Hepatocyte (in vitro differentiated cells): Measurements from ENCODE around the gene SV2C. TPM values are rescaled to one million over a fixed set of nuclear protein-coding genes. Genes with fewer than 3 reads are reported as not detected.

Experiments
- DNase-seq: peaks from one replicate; pipeline ENCODE4 v3.0.0-alpha.2; 2016; ENCODE audit warnings: low spot score
- H2AFZ ChIP-seq: fragments of 200-600 bp; sonication (generic); 2 replicates; pipeline ENCODE4 v1.6.0; 2016; ENCODE audit warnings: antibody characterized with exemption, mild to moderate bottlenecking
- H3K27ac ChIP-seq: fragments of 200-600 bp; sonication (generic); 2 replicates; pipeline ENCODE4 v1.5.1; 2016; ENCODE audit warnings: mild to moderate bottlenecking
- H3K27me3 ChIP-seq: fragments of 200-600 bp; sonication (generic); 2 replicates; pipeline ENCODE4 v1.6.1; 2016
- H3K36me3 ChIP-seq: fragments of 200-600 bp; sonication (generic); replicated peaks from 2 replicates; pipeline ENCODE4 v1.5.1; 2016; ENCODE audit warnings: low read depth; ENCODE audit not compliant: insufficient read depth
- H3K4me1 ChIP-seq: fragments of 200-600 bp; sonication (generic); 2 replicates; pipeline ENCODE4 v1.5.1; 2016; ENCODE audit warnings: mild to moderate bottlenecking, moderate library complexity; ENCODE audit not compliant: insufficient read depth
- H3K4me2 ChIP-seq: fragments of 200-600 bp; sonication (generic); 2 replicates; pipeline ENCODE4 v1.6.0; 2016
- H3K4me3 ChIP-seq: fragments of 200-600 bp; sonication (generic); 2 replicates; pipeline ENCODE4 v1.5.1; 2016; ENCODE audit warnings: mild to moderate bottlenecking
- H3K79me2 ChIP-seq: fragments of 200-600 bp; sonication (generic); 2 replicates; pipeline ENCODE4 v1.6.0; 2017; ENCODE audit warnings: mild to moderate bottlenecking
- H3K9me2 ChIP-seq: fragments of 200-600 bp; sonication (generic); replicated peaks from 2 replicates; pipeline ENCODE4 v1.6.0; 2017; ENCODE audit warnings: mild to moderate bottlenecking; ENCODE audit not compliant: insufficient read depth
- H3K9me3 ChIP-seq: fragments of 200-600 bp; sonication (generic); 2 replicates; pipeline ENCODE4 v1.5.1; 2016; ENCODE audit warnings: low read depth, mild to moderate bottlenecking
- H4K20me1 ChIP-seq: fragments of 200-600 bp; sonication (generic); 2 replicates; pipeline ENCODE4 v1.6.0; 2016; ENCODE audit warnings: mild to moderate bottlenecking; ENCODE audit not compliant: insufficient read depth, poor library complexity, severe bottlenecking
- EZH2 ChIP-seq: fragments of 200-600 bp; sonication (generic); IDR thresholded peaks from 2 replicates; pipeline ENCODE4 v1.6.1; 2016; ENCODE audit warnings: antibody characterized with exemption, mild to moderate bottlenecking, borderline replicate concordance
- EZH2phosphoT487 ChIP-seq: fragments of 200-600 bp; sonication (generic); IDR thresholded peaks from one replicate; pipeline ENCODE4 v1.6.1; 2018; ENCODE audit warnings: antibody characterized with exemption, mild to moderate bottlenecking, low read depth, moderate library complexity; ENCODE audit not compliant: unreplicated experiment, severe bottlenecking
- WGBS: methylation state at CpG from one replicate; pipeline ENCODE4 v1.1.6; 2016; ENCODE audit warnings: low lambda C conversion rate; ENCODE audit errors: missing lambda C conversion rate; 5-methylcytosine and 5-hydroxymethylcytosine counted together
- polyA plus RNA-seq: library from polyadenylated mRNA; unstranded; fragments of >200 nt; fragmentation: Nextera tagmentation; extraction: Ambion mirVana; gene quantifications from 2 replicates; pipeline ENCODE4 v1.2.1, GENCODE V29; 2016
- total RNA-seq: library from RNA; depleted of rRNA; stranded (reverse); fragments of >200 nt; gene quantifications from 2 replicates; pipeline ENCODE4 v1.2.3, GENCODE V29; 2014
- TF ChIP-seq, protein P1 (sequence below): fragments of 200-600 bp; sonication (generic); IDR thresholded peaks from 2 replicates; pipeline ENCODE4 v1.5.1; 2016; ENCODE audit warnings: antibody characterized with exemption, mild to moderate bottlenecking; ENCODE audit not compliant: poor library complexity

Gene SV2C
- total and polyA plus RNA-seq, 2 experiments from 2014 or later, result under 0.01 to 0.05 TPM

DNA sequence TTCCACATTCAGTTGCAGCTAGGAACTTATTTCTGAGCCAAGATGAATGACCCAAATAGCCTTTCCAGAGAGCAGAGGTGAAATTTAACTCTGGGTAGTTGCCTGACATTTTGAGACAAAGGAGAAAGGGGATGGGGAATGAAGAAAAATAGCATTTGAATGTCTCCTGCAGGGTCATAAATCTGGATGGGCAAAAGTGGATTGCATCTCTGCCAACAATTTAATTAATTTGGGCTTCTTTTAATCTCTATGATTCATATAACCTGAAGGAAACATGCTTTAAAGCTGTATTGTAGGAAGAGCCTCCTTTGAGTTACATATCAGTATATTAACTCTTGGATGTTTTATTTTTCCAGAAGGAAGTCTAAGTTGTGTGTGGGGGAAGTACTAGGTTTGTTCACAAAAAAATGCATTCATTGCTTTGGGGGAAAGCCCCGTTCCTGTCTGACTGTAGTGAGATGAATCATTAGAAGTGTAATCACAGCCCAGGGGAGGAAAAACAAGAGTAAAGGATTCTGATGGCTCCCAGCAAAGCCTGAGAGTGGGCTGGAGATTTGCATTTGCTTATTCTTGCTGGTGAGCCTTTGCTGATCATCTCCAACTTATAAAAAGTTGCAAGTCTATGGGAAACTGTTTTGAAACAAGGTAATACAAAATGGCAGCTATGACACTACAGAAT is 186.9 kb downstream of the SV2C start:
- no peaks in the 10 kb centered on the region for H3K9me3 ChIP-seq
- H3K27me3 ChIP-seq, result no peaks in the 10 kb centered on the region
- no peaks in the 10 kb centered on the region for H3K79me2 ChIP-seq
- H3K9me2 ChIP-seq, result no peaks in the 10 kb centered on the region
- H2AFZ ChIP-seq, result no peak overlapping the region
- no peak overlapping the region for H3K27ac ChIP-seq
- H3K4me3 ChIP-seq, result no peak overlapping the region
- 8% methylated on average over 1 of the region's 1 CpG for WGBS
- no peak for DNase-seq
- no peak overlapping the region for H3K4me2 ChIP-seq
- H3K36me3 ChIP-seq, result no peaks in the 10 kb centered on the region
- TF ChIP-seq, protein P1, sequence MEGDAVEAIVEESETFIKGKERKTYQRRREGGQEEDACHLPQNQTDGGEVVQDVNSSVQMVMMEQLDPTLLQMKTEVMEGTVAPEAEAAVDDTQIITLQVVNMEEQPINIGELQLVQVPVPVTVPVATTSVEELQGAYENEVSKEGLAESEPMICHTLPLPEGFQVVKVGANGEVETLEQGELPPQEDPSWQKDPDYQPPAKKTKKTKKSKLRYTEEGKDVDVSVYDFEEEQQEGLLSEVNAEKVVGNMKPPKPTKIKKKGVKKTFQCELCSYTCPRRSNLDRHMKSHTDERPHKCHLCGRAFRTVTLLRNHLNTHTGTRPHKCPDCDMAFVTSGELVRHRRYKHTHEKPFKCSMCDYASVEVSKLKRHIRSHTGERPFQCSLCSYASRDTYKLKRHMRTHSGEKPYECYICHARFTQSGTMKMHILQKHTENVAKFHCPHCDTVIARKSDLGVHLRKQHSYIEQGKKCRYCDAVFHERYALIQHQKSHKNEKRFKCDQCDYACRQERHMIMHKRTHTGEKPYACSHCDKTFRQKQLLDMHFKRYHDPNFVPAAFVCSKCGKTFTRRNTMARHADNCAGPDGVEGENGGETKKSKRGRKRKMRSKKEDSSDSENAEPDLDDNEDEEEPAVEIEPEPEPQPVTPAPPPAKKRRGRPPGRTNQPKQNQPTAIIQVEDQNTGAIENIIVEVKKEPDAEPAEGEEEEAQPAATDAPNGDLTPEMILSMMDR, result no peak
- TF ChIP-seq EZH2phosphoT487 (no peak), EZH2 (no peak)
- no peaks in the 10 kb centered on the region for H4K20me1 ChIP-seq
- no peaks in the 10 kb centered on the region for H3K4me1 ChIP-seq

DNA sequence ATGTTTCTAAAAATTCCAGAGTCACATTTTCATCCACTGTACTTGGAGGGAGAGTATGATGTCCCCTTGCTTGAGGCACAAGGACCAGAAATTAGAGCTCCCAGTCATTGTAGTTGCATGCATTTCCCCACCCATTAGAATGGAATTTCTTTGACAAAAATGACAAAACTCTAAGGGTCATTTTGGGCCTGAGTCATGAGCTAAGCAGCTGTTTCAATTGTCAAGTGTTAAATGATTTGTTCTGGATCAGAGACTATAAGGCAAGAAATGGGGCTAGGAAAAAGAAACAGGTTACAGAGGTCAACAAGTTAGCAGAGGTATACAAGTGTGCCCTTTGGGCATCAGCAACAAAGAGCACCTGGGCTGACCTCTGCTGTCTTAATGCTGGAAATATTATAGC is 188.7 kb downstream of the SV2C start:
- Histone ChIP-seq H3K27ac (no peak overlapping the region), H3K4me2 (no peak overlapping the region), H3K36me3 (no peaks in the 10 kb centered on the region), H3K9me3 (no peaks in the 10 kb centered on the region), H3K4me3 (no peak overlapping the region), H3K4me1 (no peaks in the 10 kb centered on the region), H2AFZ (no peak overlapping the region), H4K20me1 (no peaks in the 10 kb centered on the region), H3K79me2 (no peaks in the 10 kb centered on the region), H3K27me3 (no peaks in the 10 kb centered on the region), H3K9me2 (no peaks in the 10 kb centered on the region)
- TF ChIP-seq EZH2phosphoT487 (no peak), EZH2 (no peak)
- TF ChIP-seq, protein P1, result no peak
- DNase-seq, result no peak

DNA sequence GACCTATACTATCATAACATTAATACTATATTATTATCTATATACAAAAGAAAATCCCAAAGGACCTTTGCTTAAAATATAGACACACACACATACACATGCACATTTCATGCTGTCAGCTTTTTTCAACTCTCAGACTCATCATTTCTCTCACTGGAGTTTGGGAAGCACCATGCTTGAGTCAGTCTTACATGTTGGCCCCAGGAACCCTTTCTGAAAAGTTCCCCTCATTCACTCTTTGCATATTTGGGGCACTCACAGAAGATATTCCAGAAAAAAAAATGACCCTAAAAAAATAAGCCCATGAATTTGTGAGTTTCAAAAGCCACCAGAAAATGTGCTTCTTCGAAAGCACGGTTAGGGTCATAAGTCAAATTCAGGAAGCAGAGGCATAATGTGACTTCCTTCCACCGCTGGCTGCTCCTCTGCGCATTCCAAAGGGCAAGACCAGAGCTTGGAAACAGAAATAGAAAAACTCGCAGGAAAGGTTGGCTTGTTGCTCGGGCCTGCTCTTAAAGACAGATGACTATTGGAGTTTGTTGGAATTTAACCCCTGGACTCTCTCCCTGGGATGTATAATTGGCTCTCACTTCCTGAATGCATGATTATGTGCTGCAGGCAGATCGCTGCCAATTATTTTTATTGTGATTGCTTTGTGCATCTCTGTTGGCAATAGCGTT is 190.2 kb downstream of the SV2C start:
- no peak for DNase-seq
- no peaks in the 10 kb centered on the region for H3K9me3 ChIP-seq

More for the DNA sequence above, 190.2 kb downstream of the SV2C start:
- Histone ChIP-seq H3K27ac (peak overlapping the region; percentile 58), H3K4me2 (no peak overlapping the region), H3K4me3 (no peak overlapping the region), H3K4me1 (no peaks in the 10 kb centered on the region), H2AFZ (no peak overlapping the region), H3K79me2 (no peaks in the 10 kb centered on the region), H3K27me3 (no peaks in the 10 kb centered on the region), H3K9me2 (no peaks in the 10 kb centered on the region), H3K36me3 (no peaks in the 10 kb centered on the region), H4K20me1 (no peaks in the 10 kb centered on the region)
- TF ChIP-seq, protein P1, result no peak
- TF ChIP-seq EZH2 (no peak), EZH2phosphoT487 (no peak)
- 77% methylated on average over 8 of the region's 8 CpGs for WGBS
